Measurements from ENCODE around the gene SKP1.
A peak's percentile ranks its signal among the peaks of the same experiment; 100 is the strongest.

Gene SKP1

GRCh38 chr5:134133995-134134541 lies 42.7 kb downstream of the SKP1 start:
- Histone ChIP-seq H4K91ac (ENCODE audit: low read length) (no peak overlapping the region), H2BK120ac (ENCODE audit: low read depth, low read length) (no peak overlapping the region), H2AK5ac (ENCODE audit: low read length, severe bottlenecking) (no peak overlapping the region), H3K14ac (ENCODE audit: low read length in 2 of 2) (no peak overlapping the region), H3K27me3 (ENCODE audit: control insufficient read depth in 1 of 2, insufficient read depth in 1 of 2, low read length in 2 of 2) (no peaks in the 10 kb centered on the region), H3K4me1 (ENCODE audit: control insufficient read depth, insufficient read depth, low read depth, low read length) (peaks cover 17% of the 10 kb centered on the region), H3K36me3 (ENCODE audit: control insufficient read depth in 1 of 2, insufficient read depth in 2 of 2, low read depth in 1 of 2, low read length in 2 of 2) (peaks cover 61 to 75% of the 10 kb centered on the region in 2 experiments), H3K23ac (ENCODE audit: low read length in 2 of 2) (no peak overlapping the region), H3K27ac (ENCODE audit: low read length, poor library complexity, severe bottlenecking) (no peak overlapping the region), H2AFZ (ENCODE audit: low read depth, low read length) (no peak overlapping the region), H2BK12ac (ENCODE audit: low read length in 2 of 2) (no peak overlapping the region), H3K9ac (ENCODE audit: low read length) (no peak overlapping the region), H3K4me2 (ENCODE audit: low read length, poor library complexity, severe bottlenecking) (no peak overlapping the region), H3K18ac (ENCODE audit: low read depth in 1 of 2, low read length in 2 of 2) (no peak overlapping the region), H2BK5ac (ENCODE audit: low read depth, low read length, poor library complexity, severe bottlenecking) (no peak overlapping the region), H3K4me3 (ENCODE audit: insufficient read depth in 1 of 2, low read depth in 1 of 2, low read length in 2 of 2) (no peak overlapping the region), H2BK15ac (ENCODE audit: low read depth, poor library complexity, severe bottlenecking) (no peak overlapping the region), H3K4ac (ENCODE audit: low read depth in 1 of 2, low read length in 2 of 2) (no peak overlapping the region), H3K9me3 (ENCODE audit: control insufficient read depth, low read length) (no peaks in the 10 kb centered on the region), H3K79me1 (replicated peaks; ENCODE audit: low read length, poor library complexity, severe bottlenecking) (peaks cover 64% of the 10 kb centered on the region), H4K8ac (ENCODE audit: low read length) (no peak overlapping the region)
- DNase-seq: no peak
- 91% methylated on average over 6 of the region's 6 CpGs for WGBS

GRCh38 chr5:134133188-134133994 lies 43.4 kb downstream of the SKP1 start:
- DNase-seq: no peak
- H2BK5ac ChIP-seq (ENCODE audit: low read depth, low read length, poor library complexity, severe bottlenecking): no peak overlapping the region
- peaks cover 60 to 78% of the 10 kb centered on the region in 2 experiments for H3K36me3 ChIP-seq (ENCODE audit: control insufficient read depth in 1 of 2, insufficient read depth in 2 of 2, low read depth in 1 of 2, low read length in 2 of 2)
- H2BK120ac ChIP-seq (ENCODE audit: low read depth, low read length): no peak overlapping the region
- H2AK5ac ChIP-seq (ENCODE audit: low read length, severe bottlenecking): no peak overlapping the region
- peak overlapping the region; percentile 35 for H4K91ac ChIP-seq (ENCODE audit: low read length)
- H3K9ac ChIP-seq (ENCODE audit: low read length): no peak overlapping the region
- no peak overlapping the region for H4K8ac ChIP-seq (ENCODE audit: low read length)
- H3K27ac ChIP-seq (ENCODE audit: low read length, poor library complexity, severe bottlenecking): no peak overlapping the region
- H3K79me1 ChIP-seq (replicated peaks; ENCODE audit: low read length, poor library complexity, severe bottlenecking): peaks cover 59% of the 10 kb centered on the region
- no peaks in the 10 kb centered on the region for H3K27me3 ChIP-seq (ENCODE audit: control insufficient read depth in 1 of 2, insufficient read depth in 1 of 2, low read length in 2 of 2)
- no peak overlapping the region for H3K14ac ChIP-seq (ENCODE audit: low read length in 2 of 2)
- no peak overlapping the region for H3K4me3 ChIP-seq (ENCODE audit: insufficient read depth in 1 of 2, low read depth in 1 of 2, low read length in 2 of 2)
- no peak overlapping the region for H2BK12ac ChIP-seq (ENCODE audit: low read length in 2 of 2)
- no peaks in the 10 kb centered on the region for H3K9me3 ChIP-seq (ENCODE audit: control insufficient read depth, low read length)
- H2AFZ ChIP-seq (ENCODE audit: low read depth, low read length): no peak overlapping the region
- no peak overlapping the region for H3K4ac ChIP-seq (ENCODE audit: low read depth in 1 of 2, low read length in 2 of 2)
- H2BK15ac ChIP-seq (ENCODE audit: low read depth, poor library complexity, severe bottlenecking): no peak overlapping the region
- peaks cover 11% of the 10 kb centered on the region for H3K4me1 ChIP-seq (ENCODE audit: control insufficient read depth, insufficient read depth, low read depth, low read length)
- H3K4me2 ChIP-seq (ENCODE audit: low read length, poor library complexity, severe bottlenecking): no peak overlapping the region
- 94% methylated on average over 9 of the region's 9 CpGs for WGBS
- no peak overlapping the region for H3K18ac ChIP-seq (ENCODE audit: low read depth in 1 of 2, low read length in 2 of 2)
- no peak overlapping the region for H3K23ac ChIP-seq (ENCODE audit: low read length in 2 of 2)

GRCh38 chr5:134132372-134133187 lies 44.2 kb downstream of the SKP1 start:
- H2BK15ac ChIP-seq (ENCODE audit: low read depth, poor library complexity, severe bottlenecking): no peak overlapping the region
- no peak overlapping the region for H3K23ac ChIP-seq (ENCODE audit: low read length in 2 of 2)
- H3K36me3 ChIP-seq (ENCODE audit: control insufficient read depth in 1 of 2, insufficient read depth in 2 of 2, low read depth in 1 of 2, low read length in 2 of 2): peaks cover 60 to 83% of the 10 kb centered on the region in 2 experiments
- no peaks in the 10 kb centered on the region for H3K27me3 ChIP-seq (ENCODE audit: control insufficient read depth in 1 of 2, insufficient read depth in 1 of 2, low read length in 2 of 2)
- H2AFZ ChIP-seq (ENCODE audit: low read depth, low read length): no peak overlapping the region
- H3K79me1 ChIP-seq (replicated peaks; ENCODE audit: low read length, poor library complexity, severe bottlenecking): peaks cover 55% of the 10 kb centered on the region
- no peak overlapping the region for H2BK120ac ChIP-seq (ENCODE audit: low read depth, low read length)
- no peak overlapping the region for H2BK5ac ChIP-seq (ENCODE audit: low read depth, low read length, poor library complexity, severe bottlenecking)
- H3K9ac ChIP-seq (ENCODE audit: low read length): no peak overlapping the region
- no peak overlapping the region for H3K4ac ChIP-seq (ENCODE audit: low read depth in 1 of 2, low read length in 2 of 2)
- no peak overlapping the region for H4K91ac ChIP-seq (ENCODE audit: low read length)
- no peaks in the 10 kb centered on the region for H3K9me3 ChIP-seq (ENCODE audit: control insufficient read depth, low read length)
- no peak overlapping the region for H3K4me3 ChIP-seq (ENCODE audit: insufficient read depth in 1 of 2, low read depth in 1 of 2, low read length in 2 of 2)
- H3K27ac ChIP-seq (ENCODE audit: low read length, poor library complexity, severe bottlenecking): no peak overlapping the region
- no peak overlapping the region for H3K4me2 ChIP-seq (ENCODE audit: low read length, poor library complexity, severe bottlenecking)
- H4K8ac ChIP-seq (ENCODE audit: low read length): no peak overlapping the region
- 83% methylated on average over 16 of the region's 16 CpGs for WGBS
- no peak overlapping the region for H2BK12ac ChIP-seq (ENCODE audit: low read length in 2 of 2)
- DNase-seq: no peak
- H3K4me1 ChIP-seq (ENCODE audit: control insufficient read depth, insufficient read depth, low read depth, low read length): peaks cover 5% of the 10 kb centered on the region
- H3K18ac ChIP-seq (ENCODE audit: low read depth in 1 of 2, low read length in 2 of 2): no peak overlapping the region
- H3K14ac ChIP-seq (ENCODE audit: low read length in 2 of 2): no peak overlapping the region
- H2AK5ac ChIP-seq (ENCODE audit: low read length, severe bottlenecking): no peak overlapping the region
